Naive thymus-derived CD4-positive, alpha-beta T cell (primary cell): ENCODE measurements around the gene SLC25A13. TPM values are rescaled to one million over a fixed set of nuclear protein-coding genes. Genes with fewer than 3 reads are reported as not detected.
A peak's percentile ranks its signal among the peaks of the same experiment; 100 is the strongest.

ENCODE experiments used
- ATAC-seq: fragments of 150-1000 bp; cut with Tn5 transposase; 2 replicates; pipeline ENCODE4 v1.10.0; 2021; ENCODE audit warnings: mild to moderate bottlenecking, moderate library complexity
- CTCF ChIA-PET: fragments of 350-600 bp; sonication (Branson Sonifier 250); formaldehyde crosslinking; loops from one replicate; lab custom pipeline; 2021; ENCODE audit warnings: antibody characterized with exemption; lab: Charles Lee
- POLR2A ChIA-PET: fragments of 350-600 bp; sonication (Branson Sonifier 250); formaldehyde crosslinking; loops from one replicate; lab custom pipeline; 2021; ENCODE audit warnings: antibody characterized with exemption, inconsistent platforms; lab: Charles Lee
- DNase-seq, 9 donors: peaks; one replicate each; pipeline versions ENCODE4 v3.0.0 to v3.0.0-alpha.2; 2020 to 2022; ENCODE audit warnings: mixed read lengths in 1 of 9
- H3K27ac ChIP-seq: one replicate; pipeline ENCODE4 v1.7.0; 2013; ENCODE audit warnings: mild to moderate bottlenecking, low read depth, low read length, moderate library complexity
- H3K27me3 ChIP-seq, 2 donors: one replicate each; pipeline ENCODE4 v1.7.0; 2013; ENCODE audit warnings: low read length in 2 of 2, mild to moderate bottlenecking in 2 of 2, moderate library complexity in 2 of 2; ENCODE audit not compliant: control insufficient read depth in 2 of 2, insufficient read depth in 2 of 2
- H3K36me3 ChIP-seq, 3 experiments: 1 replicate in 2 of 3; 2 replicates in 1 of 3; pipeline ENCODE4 v1.7.0; 2013; ENCODE audit warnings: low read length in 3 of 3, mild to moderate bottlenecking in 3 of 3, moderate library complexity in 1 of 3; ENCODE audit not compliant: insufficient read depth in 3 of 3, control insufficient read depth in 2 of 3
- H3K4me1 ChIP-seq, 2 donors: one replicate each; pipeline ENCODE4 v1.7.0; 2013; ENCODE audit warnings: low read length in 2 of 2, mild to moderate bottlenecking in 2 of 2, moderate library complexity in 1 of 2; ENCODE audit not compliant: control insufficient read depth in 2 of 2, insufficient read depth in 2 of 2
- H3K4me3 ChIP-seq: 2 replicates; pipeline ENCODE4 v1.7.0; 2013; ENCODE audit warnings: mild to moderate bottlenecking, low read length
- H3K9me3 ChIP-seq, 3 experiments: 1 replicate in 2 of 3; 2 replicates in 1 of 3; pipeline ENCODE4 v1.7.0; 2013; ENCODE audit warnings: low read length in 3 of 3; ENCODE audit not compliant: control insufficient read depth in 2 of 3
- H3K27ac Mint-ChIP-seq, 9 donors: one replicate each; pipeline ENCODE4 v1.8.0; 2020 to 2022; ENCODE audit warnings: mixed read lengths in 9 of 9, mild to moderate bottlenecking in 8 of 9, moderate library complexity in 5 of 9, inconsistent platforms in 2 of 9
- H3K27me3 Mint-ChIP-seq, 5 donors: one replicate each; pipeline ENCODE4 v1.8.0; 2021 to 2022; ENCODE audit warnings: mixed read lengths in 5 of 5, mild to moderate bottlenecking in 1 of 5
- H3K36me3 Mint-ChIP-seq, 5 donors: one replicate each; pipeline ENCODE4 v1.8.0; 2020 to 2022; ENCODE audit warnings: mixed read lengths in 5 of 5, mild to moderate bottlenecking in 3 of 5, inconsistent platforms in 1 of 5
- H3K4me1 Mint-ChIP-seq, 7 donors: one replicate each; pipeline ENCODE4 v1.8.0; 2020 to 2022; ENCODE audit warnings: mixed read lengths in 7 of 7, mild to moderate bottlenecking in 3 of 7, inconsistent platforms in 1 of 7
- H3K4me3 Mint-ChIP-seq, 10 donors: one replicate each; pipeline ENCODE4 v1.8.0; 2020 to 2022; ENCODE audit warnings: mild to moderate bottlenecking in 10 of 10, mixed read lengths in 10 of 10, moderate library complexity in 6 of 10, inconsistent platforms in 2 of 10
- H3K9me3 Mint-ChIP-seq, 11 donors: one replicate each; pipeline ENCODE4 v1.8.0; 2020 to 2022; ENCODE audit warnings: mixed read lengths in 11 of 11, mild to moderate bottlenecking in 4 of 11, inconsistent platforms in 1 of 11, moderate library complexity in 1 of 11
- intact Hi-C, 2 donors: fragments of 100-400 bp; cut with micrococcal nuclease; formaldehyde crosslinking; loops; one replicate each; pipeline ENCODE4 v1.15.1; 2023
- polyA plus RNA-seq, 2 donors: library from polyadenylated mRNA; unstranded; fragments of 300-500 nt; fragmentation: Illumina TruSeq; gene quantifications; one replicate each; pipeline ENCODE4 v1.2.3, GENCODE V29; 2021
- total RNA-seq, 6 experiments: library from RNA in 5 of 6; stranded (reverse) in 5 of 6; gene quantifications; 1 replicate in 5 of 6; 2 replicates in 1 of 6; pipeline ENCODE4 v1.2.3 and lab custom pipeline; 2021 to 2026

Gene SLC25A13
- total and polyA plus RNA-seq, 7 experiments from 2014 or later = 5.7 to 22.5 (median 9.1) TPM

GRCh38 chr7:96277921-96278320 lies 44.0 kb downstream of the SLC25A13 start:
- Mint-ChIP-seq H3K27me3 (no peaks in the 10 kb centered on the region), H3K36me3 (peaks cover 4 to 46% (median 27%) of the 10 kb centered on the region in 5 donors), H3K4me1 (peaks cover 0 to 2% (median 0%) of the 10 kb centered on the region in 7 donors), H3K27ac (no peak overlapping the region), H3K9me3 (peaks cover 0 to 9% (median 0%) of the 10 kb centered on the region in 11 donors), H3K4me3 (no peak overlapping the region)
- intact Hi-C loops = no loop called here
- peaks cover 0 to 5% (median 0%) of the 10 kb centered on the region in 3 experiments for H3K36me3 ChIP-seq
- no peak overlapping the region for H3K4me3 ChIP-seq
- no peaks in the 10 kb centered on the region for H3K9me3 ChIP-seq
- no peaks in the 10 kb centered on the region for H3K27me3 ChIP-seq
- ATAC-seq (no peak), DNase-seq (no peak)
- ChIA-PET POLR2A (no interaction called here), CTCF (interaction anchor here (0.6 kb wide), 1 partner anchor 644 kb away, joined by 3 read pairs; no protein-coding TSS in a partner anchor)
- no peaks in the 10 kb centered on the region for H3K4me1 ChIP-seq
- no peak overlapping the region for H3K27ac ChIP-seq

GRCh38 chr7:96276019-96276418 lies 45.9 kb downstream of the SLC25A13 start:
- Histone ChIP-seq H3K4me1 (no peaks in the 10 kb centered on the region), H3K9me3 (no peaks in the 10 kb centered on the region), H3K27me3 (no peaks in the 10 kb centered on the region), H3K36me3 (peaks cover 0 to 5% (median 0%) of the 10 kb centered on the region in 3 experiments), H3K4me3 (no peak overlapping the region), H3K27ac (no peak overlapping the region)
- ATAC-seq = no peak
- H3K27ac Mint-ChIP-seq = peak overlapping the region in 1 of 9 donors; percentile 17
- intact Hi-C loops = no loop called here
- H3K4me1 Mint-ChIP-seq = peaks cover 0 to 2% (median 0%) of the 10 kb centered on the region in 7 donors
- peaks cover 4 to 55% (median 34%) of the 10 kb centered on the region in 5 donors for H3K36me3 Mint-ChIP-seq
- ChIA-PET POLR2A (no interaction called here), CTCF (no interaction called here)
- no peak for DNase-seq
- peaks cover 0 to 9% (median 0%) of the 10 kb centered on the region in 11 donors for H3K9me3 Mint-ChIP-seq
- H3K4me3 Mint-ChIP-seq = no peak overlapping the region
- H3K27me3 Mint-ChIP-seq = no peaks in the 10 kb centered on the region

- peaks cover 11 to 55% (median 45%) of the 10 kb centered on the region in 5 donors for H3K36me3 Mint-ChIP-seq
- H3K27ac Mint-ChIP-seq = no peak overlapping the region
- CTCF ChIA-PET = no interaction called here
- Histone ChIP-seq H3K36me3 (peaks cover 0 to 5% (median 0%) of the 10 kb centered on the region in 3 experiments), H3K27me3 (no peaks in the 10 kb centered on the region), H3K4me1 (no peaks in the 10 kb centered on the region), H3K27ac (no peak overlapping the region), H3K4me3 (no peak overlapping the region), H3K9me3 (no peaks in the 10 kb centered on the region)
- peaks cover 0 to 3% (median 0%) of the 10 kb centered on the region in 7 donors for H3K4me1 Mint-ChIP-seq
- H3K27me3 Mint-ChIP-seq = no peaks in the 10 kb centered on the region
- ATAC-seq = no peak
- no peak for DNase-seq
- H3K9me3 Mint-ChIP-seq = peaks cover 0 to 8% (median 0%) of the 10 kb centered on the region in 11 donors
- intact Hi-C loops = no loop called here
- POLR2A ChIA-PET = no interaction called here
- H3K4me3 Mint-ChIP-seq = no peak overlapping the region
Observed at GRCh38 chr7:96273716-96274115, 48.2 kb downstream of the SLC25A13 start.

GRCh38 chr7:96269246-96269994 lies 52.5 kb downstream of the SLC25A13 start:
- intact Hi-C loops = no loop called here
- no peak overlapping the region for H3K27ac Mint-ChIP-seq
- ChIA-PET CTCF (no interaction called here), POLR2A (no interaction called here)
- peaks cover 7 to 48% (median 34%) of the 10 kb centered on the region in 5 donors for H3K36me3 Mint-ChIP-seq
- H3K4me1 Mint-ChIP-seq = peaks cover 0 to 9% (median 1%) of the 10 kb centered on the region in 7 donors
- peaks cover 0 to 3% (median 0%) of the 10 kb centered on the region in 11 donors for H3K9me3 Mint-ChIP-seq
- Histone ChIP-seq H3K27me3 (no peaks in the 10 kb centered on the region), H3K4me3 (no peak overlapping the region), H3K36me3 (no peaks in the 10 kb centered on the region), H3K27ac (no peak overlapping the region), H3K4me1 (no peaks in the 10 kb centered on the region), H3K9me3 (no peaks in the 10 kb centered on the region)
- no peaks in the 10 kb centered on the region for H3K27me3 Mint-ChIP-seq
- no peak for DNase-seq
- H3K4me3 Mint-ChIP-seq = no peak overlapping the region
- no peak for ATAC-seq

GRCh38 chr7:96266580-96266979 lies 55.3 kb downstream of the SLC25A13 start:
- intact Hi-C loops = no loop called here
- H3K36me3 ChIP-seq = no peaks in the 10 kb centered on the region
- Mint-ChIP-seq H3K4me1 (peaks cover 4 to 29% (median 17%) of the 10 kb centered on the region in 7 donors), H3K36me3 (peaks cover 7 to 42% (median 37%) of the 10 kb centered on the region in 5 donors), H3K4me3 (no peak overlapping the region), H3K27ac (no peak overlapping the region), H3K27me3 (no peaks in the 10 kb centered on the region), H3K9me3 (peaks cover 0 to 13% (median 0%) of the 10 kb centered on the region in 11 donors)
- CTCF ChIA-PET = no interaction called here
- POLR2A ChIA-PET = no interaction called here
- DNase-seq = no peak
- H3K4me1 ChIP-seq = no peaks in the 10 kb centered on the region
- no peak overlapping the region for H3K27ac ChIP-seq
- no peak overlapping the region for H3K4me3 ChIP-seq
- no peaks in the 10 kb centered on the region for H3K9me3 ChIP-seq
- no peaks in the 10 kb centered on the region for H3K27me3 ChIP-seq
- no peak for ATAC-seq

GRCh38 chr7:96266015-96266414 lies 55.9 kb downstream of the SLC25A13 start:
- intact Hi-C loops = no loop called here
- no peak for ATAC-seq
- H3K4me1 ChIP-seq = no peaks in the 10 kb centered on the region
- no peaks in the 10 kb centered on the region for H3K9me3 ChIP-seq
- H3K4me3 ChIP-seq = no peak overlapping the region
- peaks cover 0 to 13% (median under 1%) of the 10 kb centered on the region in 11 donors for H3K9me3 Mint-ChIP-seq
- CTCF ChIA-PET = no interaction called here
- H3K27ac Mint-ChIP-seq = no peak overlapping the region
- no peak overlapping the region for H3K4me3 Mint-ChIP-seq
- no peaks in the 10 kb centered on the region for H3K27me3 ChIP-seq
- POLR2A ChIA-PET = no interaction called here
- H3K36me3 Mint-ChIP-seq = peaks cover 7 to 39% (median 32%) of the 10 kb centered on the region in 5 donors
- peaks cover 4 to 30% (median 17%) of the 10 kb centered on the region in 7 donors for H3K4me1 Mint-ChIP-seq
- no peak overlapping the region for H3K27ac ChIP-seq
- no peak for DNase-seq
- no peaks in the 10 kb centered on the region for H3K27me3 Mint-ChIP-seq
- no peaks in the 10 kb centered on the region for H3K36me3 ChIP-seq
